Loucy (cell line): ENCODE results near the gene CALHM2.

ENCODE experiments used
- CTCF ChIP-seq: fragments of 200-600 bp; sonication (generic); conservative IDR thresholded peaks from 2 replicates; pipeline ENCODE4 v1.5.1; 2014; ENCODE audit warnings: mild to moderate bottlenecking, antibody characterized with exemption, low read length
- EZH2phosphoT487 ChIP-seq: fragments of 200-600 bp; IDR thresholded peaks from 2 replicates; pipeline ENCODE4 v1.6.1; 2018; ENCODE audit warnings: antibody characterized with exemption, mild to moderate bottlenecking, moderate library complexity, borderline replicate concordance

- no peak for TF ChIP-seq CTCF
- TF ChIP-seq EZH2phosphoT487, result no peak
Observed at GRCh38 chr10:103445366-103445765, 6.8 kb downstream of the CALHM2 start.
